C4-2B (cell line): ENCODE results near the gene TMCC3.

Source experiments
- ZFX ChIP-seq: fragments of 450-650 bp; IDR thresholded peaks from 2 replicates; pipeline ENCODE4 v1.6.1; 2017
- TF ChIP-seq, protein P1 (sequence below): fragments of 450-650 bp; conservative IDR thresholded peaks from 2 replicates; pipeline ENCODE4 v1.5.1; 2017; ENCODE audit warnings: mild to moderate bottlenecking

DNA sequence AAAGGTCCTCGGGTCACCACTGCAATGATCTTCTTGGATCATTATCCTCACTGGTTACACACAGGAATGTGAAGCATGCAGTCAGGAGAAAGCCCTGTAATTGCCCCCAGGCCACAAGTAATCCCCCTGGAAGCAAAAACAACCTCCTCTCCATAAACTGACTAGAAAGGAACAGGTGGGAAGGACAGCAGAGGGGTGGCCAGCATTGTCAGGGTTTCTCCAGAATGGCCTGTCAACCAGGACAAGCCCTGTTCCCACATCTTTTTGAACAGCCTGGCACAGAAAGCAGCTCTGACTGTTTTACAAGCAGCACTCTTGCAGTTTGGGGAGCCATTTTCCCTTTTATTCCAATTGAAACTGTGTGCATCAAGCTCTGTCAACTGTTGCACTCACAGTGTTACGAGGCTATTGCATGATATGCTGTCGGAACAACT, 36.1 kb downstream of the TMCC3 start:
- TF ChIP-seq ZFX = no peak
- TF ChIP-seq, protein P1, sequence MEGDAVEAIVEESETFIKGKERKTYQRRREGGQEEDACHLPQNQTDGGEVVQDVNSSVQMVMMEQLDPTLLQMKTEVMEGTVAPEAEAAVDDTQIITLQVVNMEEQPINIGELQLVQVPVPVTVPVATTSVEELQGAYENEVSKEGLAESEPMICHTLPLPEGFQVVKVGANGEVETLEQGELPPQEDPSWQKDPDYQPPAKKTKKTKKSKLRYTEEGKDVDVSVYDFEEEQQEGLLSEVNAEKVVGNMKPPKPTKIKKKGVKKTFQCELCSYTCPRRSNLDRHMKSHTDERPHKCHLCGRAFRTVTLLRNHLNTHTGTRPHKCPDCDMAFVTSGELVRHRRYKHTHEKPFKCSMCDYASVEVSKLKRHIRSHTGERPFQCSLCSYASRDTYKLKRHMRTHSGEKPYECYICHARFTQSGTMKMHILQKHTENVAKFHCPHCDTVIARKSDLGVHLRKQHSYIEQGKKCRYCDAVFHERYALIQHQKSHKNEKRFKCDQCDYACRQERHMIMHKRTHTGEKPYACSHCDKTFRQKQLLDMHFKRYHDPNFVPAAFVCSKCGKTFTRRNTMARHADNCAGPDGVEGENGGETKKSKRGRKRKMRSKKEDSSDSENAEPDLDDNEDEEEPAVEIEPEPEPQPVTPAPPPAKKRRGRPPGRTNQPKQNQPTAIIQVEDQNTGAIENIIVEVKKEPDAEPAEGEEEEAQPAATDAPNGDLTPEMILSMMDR = no peak
